Measurements from ENCODE around the gene LZTS3.
"Not testable (repeated sequence)": the region's sequence is repeated elsewhere in the genome, so short reads cannot be mapped to it uniquely, and the experiment has no call there.

LZTS3 gene

DNA sequence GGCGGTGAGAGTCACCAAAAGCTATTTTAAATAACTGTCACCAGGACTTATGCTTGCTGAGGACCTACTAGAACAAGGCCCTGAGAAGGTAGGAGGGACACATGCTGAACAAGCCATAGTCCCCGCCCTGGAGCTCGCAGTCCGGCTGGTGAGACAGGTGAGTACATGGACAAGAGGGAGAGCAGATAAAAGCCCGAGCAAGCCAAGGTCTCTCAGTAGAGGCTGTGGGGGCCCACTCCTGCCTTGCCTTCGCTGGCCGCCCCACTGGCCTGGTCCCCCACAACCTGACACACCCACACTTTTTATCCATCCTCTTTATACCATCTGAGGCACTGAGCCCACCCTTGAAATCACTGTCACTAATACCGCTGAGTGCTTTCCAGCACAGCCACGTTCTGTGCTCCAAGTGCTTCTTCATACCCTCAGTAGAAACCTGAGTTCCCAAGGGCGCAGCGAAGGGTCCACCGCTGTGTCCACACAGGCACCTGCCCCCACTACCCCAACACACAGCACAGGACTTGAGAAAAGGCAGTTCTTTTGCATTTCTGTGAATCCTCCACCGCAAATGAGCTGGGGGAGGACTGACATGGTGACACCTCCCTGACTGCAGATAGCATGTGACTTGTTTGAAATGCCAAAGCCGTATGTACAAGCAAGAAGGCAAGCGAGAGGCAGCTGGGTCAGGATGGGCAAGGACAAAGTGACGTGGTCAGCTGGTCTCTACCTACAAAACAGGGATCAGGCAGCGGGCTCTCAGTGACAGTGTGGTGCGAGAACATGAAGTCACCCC, 19.1 kb upstream of the LZTS3 start:
- DNase-seq (ENCODE audit: low read depth), result no peak

DNA sequence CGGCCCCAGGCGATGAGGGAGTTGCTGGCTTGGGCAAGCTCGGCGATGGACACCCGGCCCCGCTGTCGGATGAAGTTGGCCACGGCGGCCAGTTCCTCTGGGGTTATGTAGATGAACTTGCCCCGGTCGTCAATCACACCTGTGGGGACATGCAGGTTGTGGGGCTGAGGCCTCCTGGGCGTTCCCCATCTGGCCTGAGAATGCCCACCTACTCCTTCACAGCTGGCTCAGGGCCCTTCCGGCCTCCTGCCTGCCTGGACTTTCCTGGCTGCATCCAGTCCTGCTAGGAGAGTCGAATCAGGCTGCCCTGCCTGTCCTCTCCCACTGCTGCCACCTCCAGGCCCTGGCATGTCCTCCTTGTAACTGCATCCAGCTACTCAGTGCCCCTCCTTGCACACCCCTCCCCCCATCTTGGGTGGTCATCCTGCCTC, 17.3 kb upstream of the LZTS3 start:
- no peak for DNase-seq (ENCODE audit: low read depth)

DNA sequence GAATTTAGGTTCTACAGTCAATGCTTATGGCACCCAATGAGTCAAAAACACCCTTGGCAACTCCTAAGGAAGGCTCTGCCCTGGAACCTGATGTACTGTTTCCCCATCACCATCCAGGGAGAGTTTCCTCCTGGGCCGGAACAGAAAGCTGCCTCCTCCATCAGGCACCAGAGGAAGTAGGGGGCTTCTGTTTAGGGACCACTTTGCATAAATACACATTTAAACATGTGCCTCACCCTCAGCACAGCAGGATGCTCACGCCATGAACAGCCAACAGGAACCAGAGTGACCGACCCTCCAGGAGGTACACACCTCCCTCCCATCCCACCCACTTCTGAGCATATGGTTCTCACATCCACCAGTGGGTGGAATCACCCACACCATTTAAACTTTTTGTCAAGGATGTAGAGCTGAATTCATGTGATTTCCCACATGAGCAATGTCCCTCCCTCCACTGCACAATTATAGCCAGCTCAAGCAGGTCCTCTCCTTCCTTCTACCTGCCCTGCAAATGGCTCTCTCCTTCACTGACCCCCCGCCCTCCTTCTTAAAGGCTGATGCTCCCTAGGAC, 16.3 kb upstream of the LZTS3 start:
- no peak for DNase-seq (ENCODE audit: low read depth)

DNA sequence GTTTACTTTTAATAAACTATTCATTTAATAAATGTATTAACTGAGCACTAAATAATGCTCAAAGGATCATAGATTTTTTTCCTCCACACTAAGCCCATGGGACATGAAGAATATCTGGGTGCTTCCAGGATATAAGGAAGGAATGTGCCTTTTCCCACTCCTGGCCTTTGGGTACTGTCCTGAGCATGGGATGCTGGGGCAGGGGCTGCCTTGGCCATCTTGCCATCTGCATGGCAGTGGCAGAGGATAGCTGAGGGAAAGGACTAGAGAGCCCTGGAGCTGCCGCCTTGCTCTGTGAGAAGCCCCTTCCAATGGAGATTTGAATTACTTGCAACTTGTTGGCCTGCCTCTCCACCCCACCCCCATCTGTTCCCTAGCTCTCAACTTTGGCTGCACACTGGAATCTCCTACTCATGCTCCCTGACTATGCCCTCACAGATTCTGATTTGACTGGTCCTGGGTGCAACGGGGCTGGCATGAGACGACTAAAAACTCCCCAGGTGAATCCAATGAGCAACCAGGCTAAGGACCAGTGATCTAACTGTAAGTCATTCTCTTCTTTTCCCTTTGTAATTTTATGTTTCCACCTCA, 15.6 kb upstream of the LZTS3 start:
- no peak for DNase-seq (ENCODE audit: low read depth)

DNA sequence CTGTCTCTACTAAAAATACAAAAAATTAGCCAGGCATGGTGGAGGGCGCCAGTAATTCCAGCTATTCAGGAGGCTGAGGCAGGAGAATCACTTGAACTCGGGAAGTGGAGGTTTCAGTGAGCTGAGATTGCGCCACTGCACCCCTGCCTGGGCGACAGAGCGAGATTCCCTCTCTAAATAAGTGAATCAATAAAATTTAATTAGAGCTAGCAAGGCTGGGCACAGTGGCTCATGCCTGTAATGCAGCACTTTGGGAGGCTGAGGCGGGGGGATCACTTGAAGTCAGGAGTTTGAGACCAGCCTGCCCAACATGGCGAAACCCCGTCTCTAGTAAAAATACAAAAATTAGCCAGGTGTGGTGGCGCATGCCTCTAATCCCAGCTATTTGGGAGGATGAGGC, 14.5 kb upstream of the LZTS3 start:
- not testable (repeated sequence) for DNase-seq (ENCODE audit: low read depth)

DNA sequence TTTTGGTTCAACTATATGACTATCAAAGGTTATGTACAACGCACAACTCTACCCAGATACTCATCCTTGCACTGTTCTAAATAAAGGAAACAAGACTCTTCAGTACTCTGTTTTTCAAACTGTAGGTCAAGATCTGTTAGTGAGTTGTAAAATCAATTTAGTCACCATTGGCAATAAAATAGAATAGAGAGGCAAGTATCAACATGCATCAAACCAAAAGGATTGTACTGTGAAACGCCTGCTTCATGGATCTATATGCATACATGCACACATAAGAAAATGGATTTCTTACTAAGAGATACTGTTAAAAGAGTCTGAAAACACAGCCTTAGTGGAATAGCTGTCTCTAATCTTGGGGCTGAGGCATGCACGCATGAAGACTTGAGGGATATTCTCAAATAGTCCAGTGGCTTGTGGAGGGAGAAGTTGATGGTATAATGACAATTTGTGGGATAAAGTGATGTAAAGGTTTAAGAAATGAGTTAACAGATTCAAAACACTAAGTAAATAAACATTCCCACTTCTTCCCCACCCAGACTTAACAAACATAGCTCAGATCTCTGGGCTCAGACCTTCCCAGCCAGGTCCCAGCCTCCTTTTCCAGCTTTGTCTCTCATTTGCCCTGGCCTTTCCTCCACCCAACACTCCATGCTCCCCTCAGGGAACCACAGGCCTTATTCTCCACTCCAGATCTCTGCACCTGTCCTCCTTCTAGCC, 10.7 kb upstream of the LZTS3 start:
- no peak for DNase-seq (ENCODE audit: low read depth)

DNA sequence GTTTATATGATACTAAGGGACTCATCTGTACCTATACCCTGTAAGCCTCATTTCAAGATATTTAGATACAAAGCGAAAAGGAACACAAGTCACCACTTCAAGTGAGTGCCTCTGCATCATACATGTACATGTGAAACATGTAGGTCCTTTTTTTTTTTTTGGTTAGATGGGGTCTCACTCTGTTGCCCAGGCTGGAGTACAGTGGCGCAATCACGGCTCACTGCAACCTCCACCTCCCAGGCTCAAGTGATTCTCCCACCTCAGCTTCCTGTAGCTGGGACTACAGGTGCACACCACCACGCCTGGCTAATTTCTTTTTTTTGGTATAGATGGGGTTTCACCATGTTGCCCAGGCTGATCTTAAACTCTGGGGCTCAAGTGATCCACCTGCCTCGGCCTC, 9.1 kb upstream of the LZTS3 start:
- DNase-seq (ENCODE audit: low read depth), result not testable (repeated sequence)

DNA sequence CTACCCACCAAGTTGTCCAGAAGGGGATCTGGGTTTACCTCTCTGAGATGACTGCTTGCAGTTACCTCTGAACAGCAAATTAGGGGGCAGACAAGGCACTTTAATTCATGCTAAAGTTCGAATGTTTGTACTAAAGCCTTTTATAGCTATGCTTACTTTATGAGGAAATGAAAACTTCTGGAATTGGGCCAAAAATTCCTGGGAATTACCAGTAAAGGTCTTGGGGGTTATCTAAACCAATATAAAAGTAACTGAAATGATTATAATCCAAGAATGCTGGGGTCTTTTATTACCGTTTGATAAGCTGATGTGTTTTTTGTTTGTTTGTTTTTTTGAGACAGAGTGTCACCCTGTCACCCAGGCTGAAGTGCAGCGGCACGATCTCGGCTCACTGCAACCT, 7.9 kb upstream of the LZTS3 start:
- no peak for DNase-seq (ENCODE audit: low read depth)

DNA sequence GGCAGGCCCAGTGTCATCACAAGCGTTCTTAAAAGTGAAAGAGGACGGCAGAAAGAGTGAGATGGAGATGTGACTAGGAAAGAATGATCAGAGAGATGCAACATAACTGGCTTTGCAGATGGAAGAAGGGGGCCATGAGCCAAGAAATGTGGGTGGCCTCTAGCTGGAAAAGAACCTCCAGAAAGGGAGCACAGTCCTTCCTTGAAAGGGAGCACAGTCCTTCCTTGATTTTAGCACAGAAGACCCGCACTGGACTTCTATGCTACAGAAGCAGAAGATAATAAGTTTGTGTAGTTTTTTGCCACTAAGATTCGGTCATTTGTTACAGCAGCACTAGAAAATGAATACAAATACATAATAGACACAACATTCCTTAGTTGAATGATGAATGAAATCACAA, 7.0 kb upstream of the LZTS3 start:
- no peak for DNase-seq (ENCODE audit: low read depth)

DNA sequence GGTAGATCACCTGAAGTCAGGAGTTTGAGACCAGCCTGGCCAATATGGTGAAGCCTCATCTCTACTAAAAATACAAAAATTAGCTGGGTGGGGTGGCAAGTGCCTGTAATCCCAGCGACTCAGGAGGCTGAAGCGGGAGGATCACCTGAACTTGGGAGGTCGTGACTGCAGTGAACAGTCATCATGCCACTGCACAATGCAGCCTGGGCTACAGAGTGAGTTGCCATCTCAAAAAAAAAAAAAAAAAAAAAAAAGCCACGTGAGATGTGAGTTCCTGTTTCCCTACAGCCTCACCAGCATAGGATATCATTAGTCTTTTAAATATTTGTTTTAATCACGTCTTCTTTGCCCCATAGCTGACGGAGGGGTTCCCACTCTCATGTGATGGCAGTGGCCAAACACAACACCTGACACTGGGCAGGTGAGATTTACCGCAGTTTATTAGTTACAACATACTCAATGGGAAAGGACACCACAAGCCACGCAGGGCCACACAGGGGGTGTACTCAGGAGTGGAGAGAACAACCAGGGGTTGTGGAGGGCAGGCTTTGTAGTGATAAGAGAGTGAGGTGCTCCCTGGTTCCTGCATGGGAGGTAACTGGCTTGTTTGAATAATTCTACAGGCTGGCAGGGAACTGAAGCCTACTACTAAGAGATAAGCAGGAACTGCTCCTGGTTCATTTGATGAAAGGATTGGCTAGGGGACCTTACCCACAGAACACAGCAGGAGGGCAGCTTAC, 4.6 kb upstream of the LZTS3 start:
- DNase-seq (ENCODE audit: low read depth), result no peak

DNA sequence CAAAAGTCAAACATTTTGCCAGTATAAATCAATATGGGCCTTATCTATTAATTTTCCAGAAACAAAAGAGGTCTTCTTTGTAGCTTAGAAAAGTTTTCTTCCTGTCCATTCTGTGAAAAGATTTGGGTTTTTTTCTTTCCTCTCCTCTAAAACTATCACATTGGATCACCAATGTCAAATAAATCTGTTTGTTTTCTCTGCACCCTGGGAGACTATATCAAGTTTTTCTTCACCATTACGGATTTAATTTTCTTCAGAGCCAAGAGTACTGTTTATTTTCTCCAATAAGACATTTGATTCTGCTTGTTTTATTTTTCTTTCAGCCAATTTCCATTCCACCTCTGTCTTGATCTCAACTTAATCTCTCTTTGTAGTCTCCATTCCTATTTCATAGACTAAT, 1.9 kb upstream of the LZTS3 start:
- DNase-seq (ENCODE audit: low read depth), result no peak

DNA sequence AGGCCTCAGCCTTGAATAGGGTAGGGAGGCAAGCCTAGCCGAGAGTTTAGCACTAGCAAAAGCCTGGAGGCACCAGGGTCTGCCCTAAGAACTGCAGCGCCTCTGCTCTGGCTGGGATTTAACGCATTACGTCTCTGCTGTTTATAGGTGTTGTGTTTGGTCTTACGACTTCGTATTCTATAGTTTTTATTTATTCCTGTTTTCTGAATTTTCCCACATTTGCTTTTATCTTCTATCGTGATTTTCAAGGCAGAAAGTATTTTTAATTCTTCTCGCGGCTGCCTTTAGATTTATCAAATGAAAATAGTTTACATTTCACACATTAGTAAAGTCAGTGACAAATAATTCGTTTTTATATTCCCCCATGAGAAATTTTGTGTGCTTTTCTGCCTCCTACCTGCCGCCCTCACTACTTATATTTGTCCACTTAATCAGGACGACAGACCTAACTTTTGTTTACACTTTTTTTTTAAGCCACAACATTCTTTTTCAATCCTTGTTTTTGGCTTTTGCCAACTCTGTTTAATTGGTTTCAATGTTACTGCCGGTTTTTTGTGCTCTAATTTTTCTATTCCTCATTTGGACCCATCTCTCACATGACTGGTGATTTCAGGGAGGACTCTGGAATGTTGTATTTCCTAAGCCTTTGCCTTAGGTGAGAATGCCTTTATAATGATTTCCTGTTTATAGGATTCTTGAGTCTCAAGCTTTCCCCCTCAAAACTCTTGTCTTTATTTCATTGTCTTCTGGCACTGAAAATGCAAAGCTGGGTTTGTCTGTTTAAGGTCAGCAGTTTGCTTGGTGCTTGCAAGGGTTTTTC, 1.3 kb upstream of the LZTS3 start:
- no peak for DNase-seq (ENCODE audit: low read depth)

DNA sequence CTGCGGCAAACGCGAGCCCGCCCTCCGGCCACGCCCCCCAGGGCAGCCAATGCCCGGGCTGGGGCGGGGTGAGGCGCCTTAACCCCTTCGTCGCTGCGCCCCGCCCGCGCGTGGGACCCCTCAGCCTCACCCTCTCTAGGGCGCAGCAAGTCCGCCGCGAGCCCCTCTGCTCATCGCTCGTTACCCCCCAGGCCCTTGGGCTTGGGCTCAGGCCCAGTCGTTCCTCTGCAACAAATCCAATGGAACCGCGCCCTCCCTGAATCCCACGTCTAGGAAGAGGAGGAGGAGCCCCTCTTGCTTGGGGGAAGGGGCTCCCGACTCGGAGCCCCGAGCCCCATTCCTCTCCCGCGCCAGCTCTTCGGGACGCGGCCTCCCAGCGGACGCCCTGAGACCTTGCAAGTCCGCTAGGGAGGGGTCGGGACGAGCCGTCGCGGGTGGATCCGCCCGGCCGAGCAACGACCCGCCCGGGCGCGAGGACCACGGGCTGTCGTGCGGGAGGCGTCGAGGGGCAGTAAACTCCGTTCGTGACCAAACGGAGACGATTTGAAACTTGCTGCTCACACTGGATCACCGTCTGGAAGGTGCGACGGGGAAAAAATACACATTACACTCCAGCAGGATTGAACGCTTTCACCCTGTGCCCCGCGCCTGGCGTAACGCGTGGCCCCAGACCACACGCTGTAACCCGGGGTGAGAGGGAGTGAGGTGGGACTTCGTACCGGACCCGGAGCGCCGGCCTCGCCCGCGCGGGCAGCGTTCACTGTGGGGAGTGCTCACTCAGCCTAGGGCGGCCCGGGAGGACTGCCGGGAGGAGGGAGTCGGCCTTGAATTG, 477 bp upstream of the LZTS3 start:
- peak; percentile 84 for DNase-seq (ENCODE audit: low read depth)

DNA sequence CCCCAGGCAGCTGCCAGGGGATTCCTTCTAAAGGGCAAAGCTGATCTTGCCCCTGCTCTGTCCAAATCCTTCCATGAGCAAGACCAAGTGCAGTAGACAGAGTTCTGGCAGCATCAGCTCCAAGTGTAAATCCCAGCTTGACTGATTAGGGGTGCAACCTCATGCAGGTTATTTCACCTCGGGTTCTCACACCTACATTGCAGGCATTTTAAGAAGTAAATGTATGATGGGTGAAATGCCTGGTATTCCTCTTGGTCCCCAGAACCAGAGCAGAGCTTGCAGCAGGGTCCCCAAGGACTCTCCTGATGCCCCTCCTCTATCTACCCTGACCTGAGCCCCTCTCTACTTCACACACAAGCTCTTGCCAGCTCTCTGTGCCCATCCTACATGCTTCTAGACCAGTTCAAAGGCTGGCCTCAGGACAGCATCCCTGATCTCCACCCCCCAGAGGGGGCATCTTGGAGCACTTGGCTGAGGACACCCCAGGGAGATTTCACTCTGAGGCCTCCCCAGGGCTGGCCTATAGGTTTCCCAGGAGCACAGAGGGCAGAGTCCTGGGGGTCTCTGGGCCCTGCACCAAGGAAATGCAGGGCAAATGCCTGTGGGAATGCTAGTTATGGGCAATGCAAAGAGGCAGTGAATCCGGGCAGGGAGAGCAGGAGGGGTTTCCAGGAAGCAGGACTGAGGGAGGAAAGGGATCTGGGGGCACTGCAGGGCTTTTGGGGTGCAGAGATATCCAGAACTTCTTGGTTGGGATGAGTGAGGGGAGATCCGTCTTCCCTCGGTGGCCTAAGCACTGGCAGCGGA, 1.0 kb downstream of the LZTS3 start:
- DNase-seq (ENCODE audit: low read depth), result no peak

DNA sequence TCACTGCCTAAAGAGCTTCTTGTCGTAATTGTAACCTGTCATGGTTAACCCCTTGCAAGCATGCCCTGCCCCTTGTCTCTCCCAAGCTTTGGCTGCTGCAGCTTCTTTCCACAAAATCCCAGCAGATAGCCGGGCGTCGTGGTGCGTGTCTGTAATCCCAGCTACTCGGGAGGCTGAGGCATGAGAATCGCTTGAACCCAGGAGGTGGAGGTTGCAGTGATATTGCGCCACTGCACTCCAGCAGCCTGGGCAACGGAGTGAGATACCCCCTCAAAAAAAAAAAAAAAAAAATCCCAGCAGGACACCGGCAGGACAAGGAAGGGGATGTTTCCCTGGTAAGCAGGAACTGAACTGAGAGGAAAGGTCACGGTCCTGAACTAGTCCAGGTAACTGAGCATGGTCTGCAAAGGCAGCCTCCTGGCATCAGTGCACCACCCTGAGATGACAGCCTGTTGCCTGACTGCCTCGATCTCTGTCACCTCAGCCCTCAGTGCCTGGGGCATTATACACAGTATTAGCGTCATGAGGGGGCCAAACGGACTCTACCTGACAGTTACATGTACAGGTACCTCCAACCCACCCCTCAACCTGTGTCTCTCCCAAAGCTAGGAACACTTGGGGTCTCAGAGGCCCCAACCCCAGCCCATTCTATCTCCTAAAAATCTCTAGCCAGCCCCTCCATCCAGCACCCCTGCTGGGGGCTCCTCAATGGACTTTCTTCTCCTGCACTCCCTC, 1.8 kb downstream of the LZTS3 start:
- no peak for DNase-seq (ENCODE audit: low read depth)

DNA sequence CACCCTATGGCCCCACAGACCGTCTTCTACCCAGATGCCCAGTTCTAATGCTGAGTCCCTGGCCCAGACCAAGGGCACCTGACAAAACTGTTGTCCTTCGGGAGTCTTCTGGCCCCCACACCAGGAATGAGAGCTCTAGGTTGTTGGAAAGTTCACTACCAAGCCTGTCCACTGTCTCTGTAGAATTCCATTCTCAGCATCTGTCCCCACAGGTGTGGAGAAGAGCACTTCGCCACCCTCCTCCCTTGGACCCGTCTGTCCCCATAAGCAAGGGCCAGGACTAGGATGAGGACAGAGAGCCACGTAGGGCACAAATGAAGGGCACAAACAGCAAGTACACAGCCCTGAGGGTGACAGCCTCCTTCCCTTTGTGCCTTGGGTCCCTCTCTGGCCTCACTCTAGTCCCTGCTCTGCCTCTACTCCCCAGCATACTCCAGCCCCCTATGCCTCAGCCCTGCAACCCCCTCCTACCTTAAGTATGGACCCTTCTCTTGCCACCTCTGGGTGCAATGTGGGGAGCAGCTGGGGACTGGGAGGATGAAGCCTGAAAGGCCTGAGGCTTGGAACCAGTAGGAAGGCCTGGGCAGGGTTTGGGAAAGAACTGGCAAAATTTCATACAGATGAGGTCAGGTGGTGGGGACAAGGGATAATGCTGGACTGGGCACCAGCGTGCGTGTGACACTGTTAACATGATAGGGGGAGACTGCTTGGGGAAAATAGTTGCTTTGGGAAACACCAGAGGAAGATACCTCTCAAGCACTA, 4.3 kb downstream of the LZTS3 start:
- no peak for DNase-seq (ENCODE audit: low read depth)

DNA sequence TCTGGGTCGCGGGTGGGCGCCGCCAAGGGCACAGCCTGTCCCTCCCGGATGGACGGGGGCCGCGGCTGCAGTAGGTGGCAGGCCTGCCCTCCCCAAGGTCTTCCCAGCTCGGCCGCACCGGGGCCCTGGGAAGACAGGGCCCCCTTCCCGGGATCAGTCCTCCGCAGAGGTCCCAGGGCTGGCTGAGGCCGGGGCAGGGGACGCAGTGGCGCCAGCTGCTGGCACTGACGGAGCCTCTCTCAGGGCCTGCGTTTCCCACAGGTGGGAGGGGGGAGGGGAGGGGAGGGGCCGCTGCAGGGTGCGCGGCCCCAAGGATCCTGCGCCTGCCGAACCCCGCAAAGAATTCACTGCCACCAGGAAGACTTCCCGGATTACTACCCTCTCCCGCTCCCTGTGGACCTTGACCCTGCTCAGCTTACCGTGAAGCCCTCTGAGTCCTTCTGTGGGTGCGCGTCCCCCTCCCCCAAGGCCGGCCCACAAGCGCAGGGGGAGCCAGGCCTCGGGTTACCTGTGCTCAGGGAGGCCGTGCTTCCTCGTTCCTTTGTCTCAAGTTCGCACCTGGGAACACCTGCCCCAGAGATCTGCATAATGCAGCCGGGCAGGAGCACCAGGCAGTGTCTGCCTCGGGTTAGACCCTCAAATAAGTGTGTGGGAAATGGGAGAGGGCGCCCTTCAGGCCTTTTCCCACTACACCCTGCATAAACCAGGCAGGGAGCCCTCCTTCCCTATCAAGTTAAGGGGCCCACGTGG, 5.1 kb downstream of the LZTS3 start:
- DNase-seq (ENCODE audit: low read depth), result no peak

DNA sequence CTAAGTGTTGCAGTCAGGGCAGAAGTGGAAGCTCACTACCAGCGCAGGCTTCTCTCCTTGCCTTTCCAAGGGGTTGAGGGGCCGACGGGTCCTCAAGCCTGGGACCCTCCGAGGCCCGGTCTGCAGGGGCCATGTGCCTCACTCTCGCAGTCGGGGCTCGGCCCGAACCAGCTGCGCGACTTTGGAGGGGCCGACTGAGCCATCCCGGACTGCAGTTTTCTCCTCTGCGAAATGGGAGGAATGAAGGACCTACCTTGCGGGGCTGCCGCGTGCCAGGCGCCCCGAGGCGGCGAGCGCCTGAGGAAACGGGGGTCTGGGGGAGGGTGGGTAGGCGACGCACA, 5.6 kb downstream of the LZTS3 start:
- DNase-seq (ENCODE audit: low read depth), result no peak

Data from stimulated activated CD8-positive, alpha-beta memory T cell treated with anti-CD3 and anti-CD28 coated beads, Interleukin-15, amount 100 ng/mL, for 24 hours (primary cell).